Measurements from ENCODE around the gene RAPH1.

Gene RAPH1, protein sequence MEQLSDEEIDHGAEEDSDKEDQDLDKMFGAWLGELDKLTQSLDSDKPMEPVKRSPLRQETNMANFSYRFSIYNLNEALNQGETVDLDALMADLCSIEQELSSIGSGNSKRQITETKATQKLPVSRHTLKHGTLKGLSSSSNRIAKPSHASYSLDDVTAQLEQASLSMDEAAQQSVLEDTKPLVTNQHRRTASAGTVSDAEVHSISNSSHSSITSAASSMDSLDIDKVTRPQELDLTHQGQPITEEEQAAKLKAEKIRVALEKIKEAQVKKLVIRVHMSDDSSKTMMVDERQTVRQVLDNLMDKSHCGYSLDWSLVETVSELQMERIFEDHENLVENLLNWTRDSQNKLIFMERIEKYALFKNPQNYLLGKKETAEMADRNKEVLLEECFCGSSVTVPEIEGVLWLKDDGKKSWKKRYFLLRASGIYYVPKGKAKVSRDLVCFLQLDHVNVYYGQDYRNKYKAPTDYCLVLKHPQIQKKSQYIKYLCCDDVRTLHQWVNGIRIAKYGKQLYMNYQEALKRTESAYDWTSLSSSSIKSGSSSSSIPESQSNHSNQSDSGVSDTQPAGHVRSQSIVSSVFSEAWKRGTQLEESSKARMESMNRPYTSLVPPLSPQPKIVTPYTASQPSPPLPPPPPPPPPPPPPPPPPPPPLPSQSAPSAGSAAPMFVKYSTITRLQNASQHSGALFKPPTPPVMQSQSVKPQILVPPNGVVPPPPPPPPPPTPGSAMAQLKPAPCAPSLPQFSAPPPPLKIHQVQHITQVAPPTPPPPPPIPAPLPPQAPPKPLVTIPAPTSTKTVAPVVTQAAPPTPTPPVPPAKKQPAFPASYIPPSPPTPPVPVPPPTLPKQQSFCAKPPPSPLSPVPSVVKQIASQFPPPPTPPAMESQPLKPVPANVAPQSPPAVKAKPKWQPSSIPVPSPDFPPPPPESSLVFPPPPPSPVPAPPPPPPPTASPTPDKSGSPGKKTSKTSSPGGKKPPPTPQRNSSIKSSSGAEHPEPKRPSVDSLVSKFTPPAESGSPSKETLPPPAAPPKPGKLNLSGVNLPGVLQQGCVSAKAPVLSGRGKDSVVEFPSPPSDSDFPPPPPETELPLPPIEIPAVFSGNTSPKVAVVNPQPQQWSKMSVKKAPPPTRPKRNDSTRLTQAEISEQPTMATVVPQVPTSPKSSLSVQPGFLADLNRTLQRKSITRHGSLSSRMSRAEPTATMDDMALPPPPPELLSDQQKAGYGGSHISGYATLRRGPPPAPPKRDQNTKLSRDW

DNA sequence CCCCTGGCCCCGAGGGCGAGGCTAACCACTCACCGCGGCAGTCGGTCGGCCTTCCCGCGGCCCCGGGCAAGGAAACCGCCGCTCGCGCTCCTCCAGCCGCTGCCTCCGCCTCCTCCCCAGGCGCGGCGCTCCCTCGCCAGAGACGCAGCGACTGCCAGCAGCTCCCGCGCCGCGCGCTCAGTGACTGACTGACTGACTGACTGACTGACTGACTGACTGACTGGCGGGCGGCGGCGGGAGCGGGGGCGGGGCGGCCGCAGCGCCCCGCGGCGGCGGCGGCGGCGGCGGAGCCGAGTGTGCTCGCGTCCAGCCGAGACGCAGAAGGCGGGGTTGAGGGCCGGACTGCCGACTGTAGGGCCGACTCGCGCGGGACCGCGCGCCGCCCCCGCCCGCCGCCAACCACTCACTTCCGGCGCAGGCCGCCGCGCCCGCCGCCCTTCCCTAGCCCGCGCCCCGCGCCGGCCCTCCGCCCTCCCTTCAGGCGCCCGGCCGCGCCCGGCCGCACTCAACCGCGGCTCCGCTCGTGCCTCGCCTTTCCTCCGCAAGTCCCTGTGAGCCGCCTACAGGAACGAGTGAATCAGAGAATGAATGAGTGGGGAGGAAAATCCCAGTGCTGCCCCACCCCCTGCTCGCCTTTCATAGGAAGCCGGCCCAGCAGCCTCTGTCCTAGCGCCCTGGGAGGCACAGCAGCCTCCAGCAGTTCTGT, at the start of gene RAPH1:
Gene RAPH1 (minus strand): TSS at position 224 of the 706 bp plus-strand sequence. CDS start 39,948 bp downstream, outside the sequence.
- FAIRE-seq: no peak

DNA sequence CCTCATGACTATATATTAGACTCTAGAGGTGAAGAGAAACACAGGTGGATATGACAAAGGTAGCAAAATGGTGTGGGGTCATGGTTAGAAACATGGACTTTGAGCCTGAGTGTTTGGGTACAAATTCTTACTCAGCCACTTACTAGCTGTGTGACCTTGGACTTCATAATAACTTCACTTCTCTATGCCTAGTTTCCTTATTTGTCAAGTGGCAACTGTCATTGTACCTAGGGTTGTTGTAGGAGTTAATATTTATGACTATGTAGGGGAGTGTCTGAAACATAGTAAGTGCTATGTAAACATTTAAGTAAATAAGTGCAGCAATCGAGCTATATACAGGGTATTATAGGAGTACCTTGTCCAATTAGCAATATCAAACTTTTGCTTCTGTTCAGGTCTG, 49.7 kb upstream of the RAPH1 start:
- no peak for FAIRE-seq

DNA sequence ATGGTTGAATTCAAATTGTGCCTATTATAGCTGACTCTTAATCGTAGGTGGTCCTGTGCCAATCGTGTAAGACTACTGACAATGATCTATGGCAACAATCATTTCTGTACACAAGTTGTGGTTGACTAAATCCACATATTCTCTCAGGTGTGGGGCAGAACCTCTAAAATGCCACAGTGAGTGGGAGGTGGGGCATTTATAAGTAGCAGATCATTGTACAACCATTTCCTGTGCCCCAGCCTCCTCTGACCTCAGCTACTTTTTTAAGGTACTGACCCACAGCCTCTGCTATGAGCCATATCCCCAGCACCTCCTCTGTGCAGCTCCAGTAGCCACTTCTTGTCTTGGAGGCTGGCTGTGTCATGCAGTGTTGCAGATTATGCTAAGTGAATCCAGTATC, 48.6 kb upstream of the RAPH1 start:
- no peak for FAIRE-seq

DNA sequence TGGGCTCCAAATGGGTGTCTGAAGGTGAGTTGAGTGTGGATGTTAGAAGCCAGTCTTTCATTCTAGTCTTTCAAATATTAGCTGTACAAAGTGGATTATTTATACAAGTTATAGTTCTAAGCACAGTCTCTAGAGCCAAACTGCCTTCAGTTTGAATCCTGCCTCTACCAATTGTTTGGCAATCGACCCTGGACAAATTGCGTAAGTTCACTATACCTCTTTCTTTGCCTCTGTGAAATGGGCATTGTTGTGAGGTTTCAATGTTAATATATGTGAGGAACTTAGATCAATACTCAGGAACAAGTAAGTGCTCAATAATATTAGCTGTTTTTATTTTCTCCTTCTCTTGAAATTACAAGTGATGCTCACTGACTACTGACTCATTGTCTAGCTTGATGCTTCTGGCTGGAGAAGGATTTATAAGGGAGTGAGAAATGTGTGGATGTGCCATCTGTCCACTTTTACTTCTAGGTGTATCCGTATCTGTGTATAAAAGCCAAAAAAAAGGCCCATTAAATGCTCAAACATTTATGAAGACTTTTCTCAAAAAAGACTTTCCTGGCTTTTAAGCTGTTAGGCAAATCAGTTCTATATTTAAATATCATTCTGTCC, 48.1 kb upstream of the RAPH1 start:
- FAIRE-seq: no peak

DNA sequence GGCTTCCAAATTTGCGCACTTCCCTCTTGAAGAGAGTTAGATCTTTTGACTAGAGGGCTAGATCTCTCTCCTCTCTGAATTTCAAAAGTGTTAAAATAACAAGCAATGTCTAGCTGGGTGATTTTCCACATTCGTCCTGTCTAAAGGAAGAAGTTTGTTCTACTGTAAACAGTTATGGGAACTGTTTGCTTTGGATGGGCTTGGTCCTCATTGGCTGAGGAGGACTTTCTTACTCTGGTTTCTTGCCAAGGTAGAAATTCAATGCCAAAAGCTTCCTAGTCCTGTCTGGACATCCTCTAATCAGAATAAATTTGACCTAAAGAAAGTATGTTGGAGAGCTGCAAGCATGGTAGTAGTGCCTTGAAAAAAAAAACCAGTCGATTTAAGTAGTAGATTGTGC, 47.4 kb upstream of the RAPH1 start:
- no peak for FAIRE-seq

DNA sequence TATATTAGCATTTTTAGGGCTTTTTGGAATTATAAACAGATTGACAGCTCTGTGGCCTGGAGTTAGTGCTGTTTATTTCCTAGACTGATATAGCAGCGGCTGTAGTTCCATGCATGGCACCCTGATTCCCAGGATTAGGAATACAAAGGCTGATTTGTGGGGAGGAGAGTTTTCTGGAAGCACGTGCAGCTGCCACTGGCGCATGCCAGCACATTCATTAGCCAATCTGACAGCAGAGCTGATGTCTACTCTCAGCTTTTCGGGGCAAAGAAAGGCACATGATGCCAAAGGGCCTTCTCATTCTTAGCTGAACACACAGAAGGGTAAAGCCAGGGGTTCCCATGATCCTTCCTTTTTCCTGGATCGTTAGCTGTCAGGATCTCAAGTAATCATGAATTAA, 45.7 kb upstream of the RAPH1 start:
- no peak for FAIRE-seq

DNA sequence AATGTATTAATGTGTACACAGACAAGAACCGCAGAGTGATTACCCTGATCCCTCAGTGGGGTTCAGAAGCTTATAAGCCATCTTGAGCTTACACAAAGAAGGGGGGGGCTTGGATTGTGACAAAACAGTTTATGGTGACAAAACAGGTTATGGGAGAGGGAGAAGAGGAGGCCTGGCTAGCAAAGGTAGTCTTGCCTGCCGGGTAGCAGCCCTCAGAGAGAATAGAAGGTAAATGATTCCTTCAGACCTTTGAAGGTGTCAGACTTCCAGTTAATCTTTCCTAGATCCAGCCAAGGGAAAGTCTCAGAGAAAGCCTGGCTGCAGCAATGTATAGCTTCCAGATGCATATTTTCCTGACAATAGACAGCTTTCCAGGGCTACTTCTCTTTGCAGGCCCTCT, 44.6 kb upstream of the RAPH1 start:
- FAIRE-seq: no peak

DNA sequence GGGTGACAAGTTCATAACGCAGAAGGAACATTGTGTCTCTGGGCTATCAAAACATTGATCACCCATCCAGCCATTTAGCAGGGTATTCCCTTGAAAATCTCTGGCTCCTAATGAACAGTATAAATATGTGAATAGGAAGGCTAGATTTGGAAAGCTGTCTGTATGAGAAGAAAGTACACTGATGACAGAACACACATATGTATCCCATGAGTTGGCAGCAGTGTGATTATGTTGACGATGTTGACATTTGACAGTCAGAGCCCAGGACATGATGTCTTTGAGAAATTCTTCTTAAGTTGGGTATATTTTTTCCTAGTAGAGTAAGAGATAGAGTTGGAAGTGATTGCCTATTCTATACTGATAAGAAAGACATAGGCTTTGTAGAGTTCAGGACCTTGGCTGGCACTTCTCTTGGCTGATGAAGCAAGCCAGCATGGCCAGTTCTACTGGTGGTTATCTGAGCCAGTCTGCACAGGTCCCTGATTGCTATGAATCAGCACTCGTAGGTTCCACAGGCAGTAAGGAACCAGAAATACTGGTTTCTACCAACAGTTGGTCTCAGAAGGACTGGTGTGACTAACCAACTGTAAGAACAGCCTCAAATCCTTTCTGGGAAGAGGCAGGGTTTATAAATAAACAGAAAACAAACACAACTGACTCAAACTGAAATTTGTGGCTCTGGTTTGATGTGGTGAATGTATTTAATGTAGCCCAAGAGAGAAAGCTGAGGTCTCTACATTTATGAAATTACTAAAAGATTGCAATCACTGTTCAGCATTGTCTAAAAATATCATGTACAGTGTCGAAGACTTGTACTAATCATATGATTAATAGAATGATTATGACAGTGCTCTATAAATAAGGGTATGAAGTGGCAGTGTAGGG, 43.9 kb upstream of the RAPH1 start:
- no peak for FAIRE-seq

DNA sequence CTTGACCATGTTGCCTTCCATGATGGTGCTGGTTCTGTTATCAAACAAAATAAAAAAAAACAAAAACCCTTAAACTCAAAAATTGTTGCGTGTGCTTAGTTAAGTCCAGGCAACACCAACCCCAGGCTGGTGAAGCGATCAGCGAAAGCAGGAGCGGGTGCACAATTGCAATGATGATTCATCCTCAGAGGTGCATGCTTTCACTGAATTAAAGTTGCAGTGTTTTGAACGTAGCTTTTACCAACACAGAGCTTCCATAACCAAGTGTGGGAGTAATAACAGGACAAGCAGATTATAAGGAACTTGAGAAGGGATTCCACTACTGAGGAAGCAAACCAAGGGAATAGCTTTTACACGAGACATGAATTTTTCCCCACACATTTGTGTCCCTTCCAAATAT, 39.7 kb upstream of the RAPH1 start:
- FAIRE-seq: no peak

DNA sequence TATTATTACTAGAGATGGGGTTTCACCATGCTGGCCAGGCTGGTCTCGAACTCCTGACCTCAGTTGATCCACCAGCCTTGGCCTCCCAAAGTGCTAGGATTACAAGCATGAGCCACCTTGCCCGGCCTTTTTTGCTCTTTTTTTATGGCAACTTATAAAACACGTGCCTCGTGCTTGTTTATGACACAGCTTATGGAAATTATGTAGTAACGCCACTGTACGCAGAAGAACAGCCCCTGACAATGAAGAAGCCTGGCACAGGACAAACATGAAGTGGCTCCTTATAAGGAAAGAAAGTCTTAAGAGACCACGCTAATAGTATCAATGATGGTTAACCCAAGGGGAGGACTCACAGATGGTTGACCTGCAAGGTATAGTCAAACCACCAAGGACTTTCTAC, 37.2 kb upstream of the RAPH1 start:
- no peak for FAIRE-seq

DNA sequence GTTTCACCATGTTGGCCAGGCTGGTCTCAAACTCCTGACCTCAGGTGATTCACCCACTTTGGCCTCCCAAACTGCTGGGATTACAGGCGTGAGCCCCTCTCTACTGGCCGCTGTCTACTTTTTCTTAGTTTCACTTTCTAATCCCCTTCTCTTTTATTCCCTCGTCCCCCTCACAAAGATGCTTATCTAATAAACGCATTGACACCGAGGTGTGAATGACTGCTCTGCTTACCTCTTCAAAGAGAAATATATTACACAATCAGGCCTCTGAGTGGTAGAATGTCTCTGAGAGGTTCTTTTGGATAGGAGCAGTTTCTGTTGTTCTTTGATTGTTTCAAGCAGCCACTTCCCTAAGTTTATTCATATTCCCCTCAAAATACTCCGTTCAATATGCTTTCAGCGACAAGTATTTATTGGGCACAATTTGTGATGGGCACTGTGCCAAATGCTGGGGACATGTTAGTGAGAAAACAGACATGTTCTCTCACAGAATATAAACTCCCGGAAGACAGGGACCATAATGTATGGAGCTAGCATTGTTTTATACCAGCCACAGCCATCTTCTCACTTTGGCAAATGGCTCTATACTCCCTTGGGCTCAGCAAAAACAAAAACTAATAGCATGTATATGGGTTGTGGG, 34.7 kb upstream of the RAPH1 start:
- no peak for FAIRE-seq

DNA sequence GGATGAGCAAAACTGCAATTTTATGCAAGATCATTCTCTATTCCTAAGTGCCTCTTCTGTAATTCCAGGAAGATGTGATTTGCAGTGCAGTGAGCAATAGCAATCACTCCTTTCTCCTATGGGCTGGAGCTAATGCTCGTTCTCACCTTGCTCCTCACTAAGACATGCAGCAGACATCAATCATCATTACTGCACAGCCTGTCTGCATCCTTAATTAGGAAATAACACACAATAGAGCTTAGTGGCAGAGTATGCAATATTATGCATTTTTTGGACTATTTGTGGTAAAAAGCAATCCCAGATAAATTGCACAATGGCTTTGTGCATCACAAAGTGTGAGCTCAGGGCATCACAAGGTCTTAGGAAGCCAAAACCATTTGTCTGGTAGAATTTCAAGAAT, 32.6 kb upstream of the RAPH1 start:
- FAIRE-seq: no peak

DNA sequence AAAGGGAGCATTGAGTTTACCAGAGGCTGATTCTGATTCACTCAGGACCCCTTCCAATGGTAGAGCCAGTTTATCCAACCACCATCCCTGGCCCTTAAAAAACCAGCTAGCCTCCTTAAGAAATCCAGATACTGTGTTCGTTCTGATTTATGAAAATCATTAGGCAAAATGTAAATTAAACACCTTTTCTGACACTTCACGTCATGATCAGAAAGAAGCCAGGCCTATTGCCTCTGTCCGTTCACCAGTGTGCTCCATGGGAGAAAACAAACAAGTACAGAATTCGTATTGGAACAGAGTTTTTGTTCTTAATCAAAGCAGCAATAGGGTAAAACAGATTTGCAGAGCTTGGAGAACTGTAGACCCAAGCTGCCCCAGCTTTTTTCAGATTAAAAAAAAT, 31.1 kb upstream of the RAPH1 start:
- FAIRE-seq: no peak

DNA sequence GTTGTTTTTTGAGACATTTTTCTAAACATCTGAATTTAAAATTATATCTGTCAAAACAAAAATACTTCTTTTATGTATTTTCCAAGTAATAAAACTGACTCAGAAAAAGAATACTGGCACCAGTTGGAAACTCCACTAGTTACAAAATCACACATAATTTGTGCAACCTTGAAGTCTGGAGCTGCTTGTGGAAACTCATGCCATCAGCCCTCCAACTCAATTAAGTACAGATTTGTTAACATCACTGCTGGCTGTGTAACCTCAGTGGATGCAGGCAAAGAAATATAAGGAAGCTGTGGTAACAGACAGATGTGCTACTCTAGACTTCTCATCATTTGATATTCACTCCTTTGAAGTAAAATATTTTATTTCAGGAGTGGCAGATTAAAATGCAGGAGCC, 30.0 kb upstream of the RAPH1 start:
- FAIRE-seq: no peak

DNA sequence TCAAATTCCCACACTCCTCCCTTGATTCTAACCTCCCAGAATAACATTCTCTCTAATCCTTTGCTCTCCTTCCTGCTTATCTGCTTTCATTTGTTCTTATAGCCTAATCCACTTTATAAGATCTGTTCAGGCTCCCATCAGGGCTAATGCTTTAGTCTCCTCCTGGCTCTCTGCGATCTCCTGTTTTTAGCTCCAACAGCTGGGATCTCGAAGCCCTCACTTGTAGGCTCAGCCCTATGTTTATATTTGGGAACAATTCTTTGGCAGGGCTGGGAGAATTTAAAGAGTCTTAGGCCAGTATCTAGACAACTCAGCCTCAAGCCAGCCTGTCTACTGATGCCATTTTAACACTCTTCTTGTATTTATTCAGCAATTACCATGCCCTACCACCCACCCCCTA, 27.2 kb upstream of the RAPH1 start:
- no peak for FAIRE-seq

DNA sequence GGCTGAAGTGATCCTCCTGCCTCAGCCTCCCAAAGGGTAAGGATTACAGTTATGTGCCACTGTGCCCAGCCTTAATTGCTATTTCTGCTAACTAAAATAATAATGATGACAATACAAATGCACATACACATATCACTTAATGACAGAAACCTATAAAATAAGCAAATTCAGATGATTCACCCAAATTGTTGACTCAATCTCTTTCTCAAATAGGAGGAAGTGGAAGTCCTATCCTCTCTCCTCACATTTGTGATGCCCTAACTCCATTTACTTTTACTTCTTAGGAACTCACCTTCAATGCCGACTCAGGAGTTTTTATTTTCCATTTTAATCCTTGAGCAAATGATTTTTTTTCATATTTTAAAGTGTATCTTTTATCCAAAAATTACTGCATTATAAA, 24.5 kb upstream of the RAPH1 start:
- no peak for FAIRE-seq

DNA sequence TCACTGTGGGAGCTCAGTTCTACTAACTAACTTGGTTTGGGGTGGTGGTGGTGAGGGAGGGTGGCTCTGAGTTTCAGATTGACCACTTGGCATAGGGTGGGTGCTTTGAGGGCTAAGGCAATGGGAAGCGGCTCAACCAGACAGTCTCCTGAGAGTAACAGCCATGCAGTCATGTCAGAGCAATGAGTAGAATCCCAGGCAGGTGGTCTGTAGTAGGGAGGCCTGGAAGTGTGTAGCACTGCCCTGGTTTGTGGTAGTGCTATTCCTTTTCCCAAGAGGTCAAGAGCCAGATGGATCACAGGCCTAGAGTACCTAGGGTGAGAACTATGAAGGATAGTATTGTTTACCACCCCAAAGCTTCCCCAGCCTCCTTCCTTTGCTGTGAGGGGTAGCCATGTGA, 18.7 kb upstream of the RAPH1 start:
- no peak for FAIRE-seq

DNA sequence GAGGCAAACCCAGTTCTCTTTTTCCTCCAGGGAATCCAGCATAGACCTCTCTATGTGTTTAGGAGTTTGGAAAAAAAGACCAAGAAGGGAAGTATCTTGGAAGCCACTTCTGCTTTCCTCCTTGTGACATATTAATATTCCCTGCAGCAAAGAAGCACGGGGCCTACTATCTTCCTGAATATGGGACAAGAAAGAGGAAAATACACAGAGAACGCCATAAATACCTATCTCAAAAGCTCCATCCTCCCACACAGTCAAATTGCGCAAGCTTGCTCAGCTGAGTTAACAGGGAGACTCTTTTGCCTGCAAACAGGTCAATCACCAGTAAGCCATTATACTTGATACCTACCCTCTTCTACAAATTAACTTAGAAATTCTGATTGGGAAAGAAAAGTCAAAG, 16.7 kb upstream of the RAPH1 start:
- FAIRE-seq: no peak

DNA sequence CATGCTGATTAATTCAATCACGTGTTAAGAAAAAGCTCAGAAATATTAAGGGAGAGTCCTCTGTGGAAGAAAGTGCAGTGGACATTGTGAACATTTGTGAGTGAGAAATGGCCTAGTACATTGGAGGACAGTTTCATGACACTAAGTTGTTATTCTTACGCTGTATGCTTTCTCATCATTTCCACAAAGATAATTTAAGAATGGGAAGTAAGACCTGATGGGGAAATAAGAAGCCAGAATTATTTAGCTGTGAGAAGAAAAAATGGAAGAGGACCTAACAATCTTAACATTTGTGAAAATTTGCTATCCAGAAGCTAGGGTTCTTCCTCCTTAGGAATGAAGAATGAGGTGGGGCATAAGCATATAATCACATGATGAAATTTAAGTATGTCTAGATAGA, 15.2 kb upstream of the RAPH1 start:
- FAIRE-seq: no peak

DNA sequence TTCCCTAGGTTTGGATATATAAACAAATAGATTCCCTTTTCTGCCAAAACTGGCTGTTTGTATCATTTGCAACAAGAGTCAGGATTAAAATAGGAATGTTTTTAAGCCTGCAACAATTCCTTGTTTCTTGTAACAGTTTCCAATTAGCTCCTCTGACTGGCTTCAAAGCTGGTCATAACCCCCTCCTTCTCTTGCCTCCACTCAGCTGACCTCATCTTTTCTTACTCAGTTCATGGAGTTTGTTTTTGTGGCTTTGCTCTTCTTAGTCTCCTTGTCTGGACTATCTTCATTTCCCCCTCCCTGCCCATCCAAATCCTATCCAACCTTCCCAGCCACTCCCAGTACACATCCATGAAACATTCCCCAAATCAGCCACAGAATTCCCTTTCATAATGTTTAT, 14.3 kb upstream of the RAPH1 start:
- FAIRE-seq: no peak

DNA sequence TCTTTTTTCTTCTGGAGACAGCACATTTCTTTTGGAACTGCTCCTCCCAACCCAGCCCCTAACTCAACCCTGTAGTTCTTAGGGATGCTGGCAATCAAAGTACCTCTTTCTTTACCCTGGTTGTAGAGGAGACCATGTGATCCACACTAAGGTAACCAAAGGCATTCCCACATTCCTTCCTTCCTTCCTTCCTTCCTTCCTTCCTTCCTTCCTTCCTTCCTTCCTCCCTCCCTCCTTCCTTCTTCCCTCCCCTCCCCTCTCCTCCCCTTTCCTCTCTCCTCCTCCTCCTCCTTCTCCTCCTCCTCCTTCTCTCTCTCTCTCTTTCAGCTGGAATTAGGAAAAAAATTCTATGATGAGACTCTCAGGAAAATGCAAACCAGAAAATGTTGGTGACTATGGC, 13.8 kb upstream of the RAPH1 start:
- no peak for FAIRE-seq

All from endometrium (tissue), 2 donors.